C4-2B (cell line): ENCODE measurements around the gene RUSC2.

Source experiments
- CTCF ChIP-seq: fragments of 450-650 bp; conservative IDR thresholded peaks from 2 replicates; pipeline ENCODE4 v1.5.1; 2017; ENCODE audit warnings: mild to moderate bottlenecking
- ZFX ChIP-seq: fragments of 450-650 bp; IDR thresholded peaks from 2 replicates; pipeline ENCODE4 v1.6.1; 2017

DNA sequence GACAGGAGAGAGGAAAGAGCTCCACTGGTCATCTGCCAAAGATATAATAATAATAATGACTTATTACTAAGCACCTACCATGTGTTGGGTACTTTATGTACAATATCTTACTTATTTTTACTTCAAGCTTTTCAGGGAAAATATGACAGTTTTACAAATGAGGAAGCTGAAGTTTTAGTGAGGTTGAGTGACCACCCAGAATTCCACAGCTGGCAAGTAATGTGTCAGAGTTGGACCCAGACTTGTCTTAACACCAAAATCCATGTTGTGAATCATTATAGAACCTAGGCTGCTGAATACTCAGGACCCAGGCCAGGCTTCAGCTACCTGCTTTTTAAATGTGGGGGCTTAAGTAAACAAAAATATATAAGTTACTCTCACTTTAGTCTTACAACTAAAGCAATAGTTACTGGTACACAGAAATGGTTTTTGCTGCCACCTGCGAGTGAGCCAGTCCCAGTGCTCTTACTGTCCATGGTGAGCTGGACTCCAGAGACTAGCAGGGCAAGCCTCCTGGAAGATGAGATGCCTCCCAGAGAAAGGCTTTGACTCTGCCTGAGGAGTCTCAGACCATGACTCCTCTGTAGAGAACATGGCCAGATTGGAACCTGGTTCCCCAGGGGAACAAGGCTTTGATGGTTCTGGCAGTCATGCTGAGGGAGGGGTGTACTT lies 29.9 kb downstream of the RUSC2 start:
- TF ChIP-seq CTCF (no peak), ZFX (no peak)
